Ramos (cell line): ENCODE measurements around the gene PRKG1.

Experiments used
- in situ Hi-C: fragments of 300-500 bp; cut with MboI; formaldehyde crosslinking; loops from one replicate; pipeline ENCODE4 v1.14.3; 2022; ENCODE audit warnings: low sequenced_read_pairs; ENCODE audit not compliant: unreplicated experiment

PRKG1 gene

GRCh38 chr10:52106011-52106410 is 1031.7 kb downstream of the PRKG1 start:
- in situ Hi-C loops, result no loop called here

- in situ Hi-C loops, result no loop called here
Measured at GRCh38 chr10:52106899-52107298, 1032.6 kb downstream of the PRKG1 start.

GRCh38 chr10:52108236-52108635 is 1033.9 kb downstream of the PRKG1 start:
- in situ Hi-C loops, result no loop called here

GRCh38 chr10:52110576-52110975 is 1036.3 kb downstream of the PRKG1 start:
- in situ Hi-C loops, result no loop called here

- in situ Hi-C loops, result no loop called here
Measured at GRCh38 chr10:52111101-52111891, 1037.0 kb downstream of the PRKG1 start.

- in situ Hi-C loops, result no loop called here
Measured at GRCh38 chr10:52115823-52116222, 1041.5 kb downstream of the PRKG1 start.

- in situ Hi-C loops, result no loop called here
Measured at GRCh38 chr10:52119507-52119906, 1045.2 kb downstream of the PRKG1 start.

- in situ Hi-C loops, result no loop called here
Measured at GRCh38 chr10:52121688-52122087, 1047.4 kb downstream of the PRKG1 start.

GRCh38 chr10:52128056-52128683 is 1053.9 kb downstream of the PRKG1 start:
- in situ Hi-C loops, result no loop called here

GRCh38 chr10:52129410-52130178 is 1055.3 kb downstream of the PRKG1 start:
- in situ Hi-C loops, result no loop called here

- in situ Hi-C loops, result no loop called here
Measured at GRCh38 chr10:52135101-52135500, 1060.8 kb downstream of the PRKG1 start.

GRCh38 chr10:52136921-52137320 is 1062.6 kb downstream of the PRKG1 start:
- in situ Hi-C loops, result no loop called here

GRCh38 chr10:52143338-52143737 is 1069.1 kb downstream of the PRKG1 start:
- in situ Hi-C loops, result no loop called here

- in situ Hi-C loops, result no loop called here
Measured at GRCh38 chr10:52145636-52146035, 1071.3 kb downstream of the PRKG1 start.

GRCh38 chr10:52146766-52147165 is 1072.5 kb downstream of the PRKG1 start:
- in situ Hi-C loops, result no loop called here

- in situ Hi-C loops, result no loop called here
Measured at GRCh38 chr10:52170776-52171175, 1096.5 kb downstream of the PRKG1 start.

GRCh38 chr10:52172581-52172980 is 1098.3 kb downstream of the PRKG1 start:
- in situ Hi-C loops, result no loop called here

- in situ Hi-C loops, result no loop called here
Measured at GRCh38 chr10:52185256-52185655, 1111.0 kb downstream of the PRKG1 start.

GRCh38 chr10:52187521-52188258 is 1113.4 kb downstream of the PRKG1 start:
- in situ Hi-C loops, result no loop called here

GRCh38 chr10:52191049-52191448 is 1116.8 kb downstream of the PRKG1 start:
- in situ Hi-C loops, result no loop called here
